HS-5 (cell line): ENCODE measurements around the gene TPH2.
A peak's percentile ranks its signal among the peaks of the same experiment; 100 is the strongest.

Source experiments
- DNase-seq: peaks from one replicate; pipeline ENCODE4 v3.0.0-alpha.2; 2012; ENCODE audit warnings: low read depth

The TPH2 gene

DNA sequence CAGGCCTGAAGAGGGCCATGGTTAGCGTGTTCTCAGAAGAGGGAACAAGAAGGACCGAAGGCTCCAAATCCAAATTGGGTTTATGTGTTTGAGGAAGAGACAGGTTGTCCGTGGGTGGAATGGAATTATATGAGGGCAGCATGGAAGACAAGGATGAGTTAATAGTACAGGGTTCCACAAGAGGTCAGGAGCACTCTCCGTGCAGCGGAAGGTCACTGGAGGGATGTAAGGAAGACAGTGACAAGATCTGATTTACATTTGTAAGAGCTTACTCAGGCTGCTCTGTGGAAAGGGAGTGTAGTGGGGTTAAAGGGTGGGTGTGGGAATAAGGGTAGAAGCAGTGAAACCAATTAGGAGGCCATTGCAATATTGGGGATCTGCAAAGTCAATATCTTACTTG lies 97.0 kb downstream of the TPH2 start:
- DNase-seq: no peak

GRCh38 chr12:72036393-72036792 lies 97.7 kb downstream of the TPH2 start:
- no peak for DNase-seq

GRCh38 chr12:72037006-72037795 lies 98.6 kb downstream of the TPH2 start:
- no peak for DNase-seq

- DNase-seq: no peak
Measured at GRCh38 chr12:72041811-72042210, 103.2 kb downstream of the TPH2 start.

DNA sequence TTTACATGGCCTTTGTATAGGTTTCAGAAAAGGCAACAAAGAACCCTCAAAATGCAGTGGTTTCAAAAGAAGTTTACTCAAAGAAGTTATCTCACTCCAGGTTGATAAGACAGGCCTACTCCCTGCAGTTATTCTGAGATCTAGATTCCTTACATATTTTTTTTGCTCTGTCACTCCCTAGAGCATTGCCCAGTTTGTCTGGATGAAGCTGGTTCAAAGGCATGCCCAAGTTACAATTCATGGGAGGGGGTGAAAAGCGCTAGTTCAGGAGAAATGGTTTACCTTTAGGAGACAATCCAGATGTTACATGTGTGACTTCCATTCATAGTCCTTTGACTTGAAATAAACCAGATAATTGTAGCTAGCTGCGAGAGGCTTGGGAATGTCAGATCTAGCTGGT lies 115.0 kb downstream of the TPH2 start:
- no peak for DNase-seq

- no peak for DNase-seq
Measured at GRCh38 chr12:72054511-72054910, 115.9 kb downstream of the TPH2 start.

GRCh38 chr12:72057330-72057914 lies 118.8 kb downstream of the TPH2 start:
- peak; percentile 49 for DNase-seq

GRCh38 chr12:72063073-72063472 lies 124.4 kb downstream of the TPH2 start:
- DNase-seq: no peak

- DNase-seq: no peak
Measured at GRCh38 chr12:72071030-72071429, 132.4 kb downstream of the TPH2 start.

GRCh38 chr12:72072592-72073212 lies 134.1 kb downstream of the TPH2 start:
- DNase-seq: no peak

- DNase-seq: no peak
Measured at GRCh38 chr12:72074065-72074464, 135.4 kb downstream of the TPH2 start.

- no peak for DNase-seq
Measured at GRCh38 chr12:72074956-72075355, 136.3 kb downstream of the TPH2 start.

GRCh38 chr12:72075401-72075800 lies 136.8 kb downstream of the TPH2 start:
- DNase-seq: no peak

DNA sequence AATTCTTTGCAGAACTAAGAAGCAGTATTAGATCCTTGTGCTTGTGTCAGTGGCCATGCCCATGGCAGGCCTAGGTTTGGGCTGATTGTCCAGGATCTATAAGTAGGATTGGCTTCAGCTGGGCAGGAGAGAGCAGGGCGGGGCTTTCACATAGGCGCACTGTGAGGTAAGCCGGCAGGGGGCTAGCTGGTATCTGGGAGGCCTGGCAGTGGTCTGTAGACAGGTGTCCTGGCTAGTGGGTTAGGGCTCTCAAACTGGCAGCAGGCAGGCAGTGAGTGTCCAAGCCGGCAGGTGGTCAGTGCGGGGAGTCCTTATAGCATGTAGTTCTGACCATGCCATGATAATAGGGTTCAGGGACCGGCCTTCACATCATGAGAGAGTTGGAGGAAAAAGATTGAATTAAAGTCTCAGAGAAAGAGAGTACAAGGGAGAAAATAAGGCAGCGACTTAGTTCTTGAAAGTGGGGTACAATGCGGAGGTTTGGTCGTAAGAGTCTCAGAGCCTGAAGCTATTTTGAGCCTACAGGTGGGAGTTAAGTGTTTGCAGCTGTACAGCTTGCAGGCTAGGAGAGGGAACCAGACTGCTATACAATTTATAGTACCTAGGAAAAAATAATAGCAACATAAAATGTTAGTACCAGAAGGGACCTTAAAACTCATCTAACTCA lies 137.4 kb downstream of the TPH2 start:
- DNase-seq: no peak

- no peak for DNase-seq
Measured at GRCh38 chr12:72076558-72076915, 137.9 kb downstream of the TPH2 start.

- no peak for DNase-seq
Measured at GRCh38 chr12:72077111-72077820, 138.6 kb downstream of the TPH2 start.

DNA sequence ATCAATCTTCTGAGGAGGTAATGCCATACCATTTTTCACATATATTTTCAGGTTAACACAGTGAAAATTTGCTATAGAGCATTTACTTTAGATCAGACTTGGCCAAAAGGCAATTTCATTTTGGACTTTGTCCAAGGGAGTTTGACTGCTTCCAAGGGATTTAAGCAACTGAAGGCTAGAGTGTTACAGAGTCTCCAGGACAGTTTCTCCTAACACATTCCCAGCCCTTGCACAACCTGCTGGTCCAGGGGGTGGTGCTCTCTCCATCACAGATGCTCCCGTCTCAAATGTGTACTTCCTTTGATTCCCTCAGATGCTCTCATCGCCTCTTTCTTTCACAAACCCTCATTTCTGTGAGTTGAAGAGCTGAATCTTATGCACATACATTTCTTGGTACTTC lies 143.1 kb downstream of the TPH2 start:
- DNase-seq: no peak
